SK-N-MC (cell line): ENCODE data around the gene CRAMP1.

Source experiments
- EZH2 ChIP-seq: fragments of 200-600 bp; sonication (generic); IDR thresholded peaks from one replicate; pipeline ENCODE4 v1.6.1; 2017; ENCODE audit warnings: antibody characterized with exemption
- FOXP2 ChIP-seq: optimal IDR thresholded peaks from 2 replicates; pipeline ENCODE3; 2011; ENCODE audit warnings: mild to moderate bottlenecking, moderate library complexity; ENCODE audit not compliant: insufficient read depth; ENCODE audit errors: extremely low read length, control extremely low read depth
- POLR2AphosphoS5 ChIP-seq: IDR thresholded peaks from 2 replicates; pipeline ENCODE4 v1.6.1; 2012; ENCODE audit warnings: mild to moderate bottlenecking, low read depth, low read length, borderline replicate concordance

GRCh38 chr16:1674751-1675664 is 62.8 kb downstream of the CRAMP1 start:
- TF ChIP-seq POLR2AphosphoS5 = no peak
- no peak for TF ChIP-seq EZH2
- TF ChIP-seq FOXP2 = no peak
